Measurements from ENCODE around the gene LRCH2.

DNA sequence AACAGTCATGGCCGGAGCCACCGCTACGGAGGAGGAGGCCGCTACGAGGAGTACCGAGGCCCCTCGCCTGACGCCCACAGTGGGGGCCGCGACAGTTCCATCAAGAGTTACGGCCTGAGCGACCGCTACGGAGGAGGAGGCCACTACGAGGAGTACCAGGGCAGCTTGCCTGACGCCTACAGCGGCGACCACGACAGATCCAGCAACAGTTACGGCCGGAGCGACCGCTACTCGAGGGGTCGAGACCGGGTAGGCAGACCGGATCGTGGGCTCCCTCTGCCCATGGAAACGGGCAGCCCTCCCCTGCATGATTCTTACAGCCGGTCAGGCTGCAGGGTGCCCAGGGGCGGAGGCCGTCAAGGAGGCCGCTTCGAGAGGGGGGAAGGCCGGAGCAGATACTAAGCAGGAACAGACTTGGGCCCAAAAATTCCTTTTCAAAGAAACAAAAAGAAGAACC lies 41.6 kb downstream of the LRCH2 start:
- TF ChIP-seq, protein P1, sequence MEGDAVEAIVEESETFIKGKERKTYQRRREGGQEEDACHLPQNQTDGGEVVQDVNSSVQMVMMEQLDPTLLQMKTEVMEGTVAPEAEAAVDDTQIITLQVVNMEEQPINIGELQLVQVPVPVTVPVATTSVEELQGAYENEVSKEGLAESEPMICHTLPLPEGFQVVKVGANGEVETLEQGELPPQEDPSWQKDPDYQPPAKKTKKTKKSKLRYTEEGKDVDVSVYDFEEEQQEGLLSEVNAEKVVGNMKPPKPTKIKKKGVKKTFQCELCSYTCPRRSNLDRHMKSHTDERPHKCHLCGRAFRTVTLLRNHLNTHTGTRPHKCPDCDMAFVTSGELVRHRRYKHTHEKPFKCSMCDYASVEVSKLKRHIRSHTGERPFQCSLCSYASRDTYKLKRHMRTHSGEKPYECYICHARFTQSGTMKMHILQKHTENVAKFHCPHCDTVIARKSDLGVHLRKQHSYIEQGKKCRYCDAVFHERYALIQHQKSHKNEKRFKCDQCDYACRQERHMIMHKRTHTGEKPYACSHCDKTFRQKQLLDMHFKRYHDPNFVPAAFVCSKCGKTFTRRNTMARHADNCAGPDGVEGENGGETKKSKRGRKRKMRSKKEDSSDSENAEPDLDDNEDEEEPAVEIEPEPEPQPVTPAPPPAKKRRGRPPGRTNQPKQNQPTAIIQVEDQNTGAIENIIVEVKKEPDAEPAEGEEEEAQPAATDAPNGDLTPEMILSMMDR (conservative IDR thresholded peaks at IDR 0.05 in 1 of 2, IDR thresholded peaks at IDR 0.05 in 1 of 2; ENCODE audit: extremely low read depth in 1 of 2, insufficient read depth in 1 of 2, low read depth in 1 of 2, low read length in 2 of 2), result no peak
- no peak for TF ChIP-seq EZH2 (IDR thresholded peaks at IDR 0.05; ENCODE audit: borderline replicate concordance, low read length)

Data from mammary epithelial cell (primary cell).